HEK293 (cell line): Measurements from ENCODE around the gene AFG3L2.

Experiments
- GLIS2 ChIP-seq: fragments of 450-650 bp; formaldehyde crosslinking; IDR thresholded peaks from 2 replicates; pipeline ENCODE4 v1.5.1; 2016; ENCODE audit warnings: missing biosample characterization, missing genetic modification characterization
- KLF1 ChIP-seq: fragments of 450-650 bp; formaldehyde crosslinking; IDR thresholded peaks from 2 replicates; pipeline ENCODE4 v1.5.1; 2016; ENCODE audit warnings: missing biosample characterization, missing genetic modification characterization
- KLF16 ChIP-seq: fragments of 450-650 bp; formaldehyde crosslinking; IDR thresholded peaks from 2 replicates; pipeline ENCODE4 v1.5.1; 2017; ENCODE audit warnings: missing biosample characterization, missing genetic modification characterization
- KLF7 ChIP-seq: fragments of 450-650 bp; formaldehyde crosslinking; IDR thresholded peaks from 2 replicates; pipeline ENCODE4 v1.5.1; 2016; ENCODE audit warnings: missing biosample characterization, missing genetic modification characterization, borderline replicate concordance
- OVOL3 ChIP-seq: fragments of 450-650 bp; formaldehyde crosslinking; IDR thresholded peaks from 2 replicates; pipeline ENCODE4 v1.5.1; 2016; ENCODE audit warnings: missing biosample characterization, missing genetic modification characterization
- SP2 ChIP-seq: fragments of 450-650 bp; formaldehyde crosslinking; IDR thresholded peaks from 2 replicates; pipeline ENCODE4 v1.5.1; 2016; ENCODE audit warnings: missing biosample characterization, missing genetic modification characterization
- SP7 ChIP-seq: fragments of 450-650 bp; formaldehyde crosslinking; IDR thresholded peaks from 2 replicates; pipeline ENCODE4 v1.5.1; 2016; ENCODE audit warnings: missing biosample characterization, missing genetic modification characterization
- YY2 ChIP-seq: fragments of 450-650 bp; formaldehyde crosslinking; IDR thresholded peaks from 2 replicates; pipeline ENCODE4 v1.5.1; 2016; ENCODE audit warnings: missing biosample characterization, missing genetic modification characterization
- ZBTB17 ChIP-seq: fragments of 450-650 bp; formaldehyde crosslinking; IDR thresholded peaks from 2 replicates; pipeline ENCODE4 v1.5.1; 2016; ENCODE audit warnings: missing biosample characterization, missing genetic modification characterization
- ZBTB20 ChIP-seq: fragments of 450-650 bp; formaldehyde crosslinking; IDR thresholded peaks from 2 replicates; pipeline ENCODE4 v1.5.1; 2016; ENCODE audit warnings: missing biosample characterization, missing genetic modification characterization
- ZBTB7A ChIP-seq: fragments of 450-650 bp; formaldehyde crosslinking; IDR thresholded peaks from 2 replicates; pipeline ENCODE4 v1.5.1; 2016; ENCODE audit warnings: low read depth, missing biosample characterization, missing genetic modification characterization
- ZBTB8A ChIP-seq: fragments of 450-650 bp; formaldehyde crosslinking; IDR thresholded peaks from 2 replicates; pipeline ENCODE4 v1.5.1; 2016; ENCODE audit warnings: missing biosample characterization, missing genetic modification characterization
- ZEB2 ChIP-seq: fragments of 450-650 bp; formaldehyde crosslinking; IDR thresholded peaks from 2 replicates; pipeline ENCODE4 v1.5.1; 2016; ENCODE audit warnings: missing biosample characterization, missing genetic modification characterization
- ZIC2 ChIP-seq: fragments of 450-650 bp; formaldehyde crosslinking; IDR thresholded peaks from 2 replicates; pipeline ENCODE4 v1.5.1; 2016; ENCODE audit warnings: missing biosample characterization, missing genetic modification characterization
- ZNF146 ChIP-seq: fragments of 450-650 bp; formaldehyde crosslinking; IDR thresholded peaks from 2 replicates; pipeline ENCODE4 v1.5.1; 2016; ENCODE audit warnings: missing biosample characterization, missing genetic modification characterization
- ZNF19 ChIP-seq: fragments of 450-650 bp; formaldehyde crosslinking; IDR thresholded peaks from 2 replicates; pipeline ENCODE4; 2016; ENCODE audit warnings: missing biosample characterization, missing genetic modification characterization, low read depth
- ZNF214 ChIP-seq: fragments of 450-650 bp; formaldehyde crosslinking; IDR thresholded peaks from 2 replicates; pipeline ENCODE4 v1.5.1; 2017; ENCODE audit warnings: missing biosample characterization, mild to moderate bottlenecking, missing genetic modification characterization, borderline replicate concordance
- ZNF341 ChIP-seq: fragments of 450-650 bp; formaldehyde crosslinking; IDR thresholded peaks from 2 replicates; pipeline ENCODE4; 2016; ENCODE audit warnings: low read depth, missing biosample characterization, missing genetic modification characterization
- ZNF366 ChIP-seq: fragments of 450-650 bp; formaldehyde crosslinking; conservative IDR thresholded peaks from 2 replicates; pipeline ENCODE4 v1.5.1; 2016; ENCODE audit warnings: missing biosample characterization, missing genetic modification characterization
- ZNF530 ChIP-seq: fragments of 450-650 bp; formaldehyde crosslinking; IDR thresholded peaks from 2 replicates; pipeline ENCODE4 v1.5.1; 2016; ENCODE audit warnings: low read depth, missing biosample characterization, missing genetic modification characterization
- ZNF549 ChIP-seq: fragments of 450-650 bp; IDR thresholded peaks from 2 replicates; pipeline ENCODE4 v1.5.1; 2018; ENCODE audit warnings: missing biosample characterization, missing genetic modification characterization, mild to moderate bottlenecking, inconsistent platforms, moderate library complexity
- ZNF561 ChIP-seq: fragments of 450-650 bp; IDR thresholded peaks from 2 replicates; pipeline ENCODE4 v1.5.1; 2018; ENCODE audit warnings: missing biosample characterization, missing genetic modification characterization, borderline replicate concordance
- ZNF621 ChIP-seq: fragments of 450-650 bp; formaldehyde crosslinking; IDR thresholded peaks from 2 replicates; pipeline ENCODE4 v1.5.1; 2017; ENCODE audit warnings: missing biosample characterization, missing genetic modification characterization
- ZNF76 ChIP-seq: fragments of 450-650 bp; formaldehyde crosslinking; IDR thresholded peaks from 2 replicates; pipeline ENCODE4; 2016; ENCODE audit warnings: low read depth, missing biosample characterization, missing genetic modification characterization, borderline replicate concordance
- ZNF785 ChIP-seq: fragments of 450-650 bp; formaldehyde crosslinking; IDR thresholded peaks from 2 replicates; pipeline ENCODE4 v1.5.1; 2016; ENCODE audit warnings: missing biosample characterization, missing genetic modification characterization
- ZNF843 ChIP-seq: fragments of 450-650 bp; formaldehyde crosslinking; IDR thresholded peaks from 2 replicates; pipeline ENCODE4 v1.5.1; 2016; ENCODE audit warnings: missing biosample characterization, missing genetic modification characterization
- ZSCAN30 ChIP-seq: fragments of 450-650 bp; IDR thresholded peaks from 2 replicates; pipeline ENCODE4 v1.5.1; 2018; ENCODE audit warnings: missing biosample characterization, mild to moderate bottlenecking, missing genetic modification characterization, moderate library complexity
- TF ChIP-seq, protein P1 (sequence below): fragments of 450-650 bp; formaldehyde crosslinking; IDR thresholded peaks from 2 replicates; pipeline ENCODE4 v1.5.1; 2016; ENCODE audit warnings: missing biosample characterization, missing genetic modification characterization
- TF ChIP-seq, protein P2 (sequence below): fragments of 450-650 bp; formaldehyde crosslinking; IDR thresholded peaks from 2 replicates; pipeline ENCODE4 v1.5.1; 2016; ENCODE audit warnings: missing biosample characterization, missing genetic modification characterization
- TF ChIP-seq, protein P3 (sequence below): fragments of 450-650 bp; formaldehyde crosslinking; IDR thresholded peaks from 2 replicates; pipeline ENCODE4 v1.5.1; 2016; ENCODE audit warnings: missing biosample characterization, missing genetic modification characterization
- TF ChIP-seq, protein P4 (sequence below): fragments of 450-650 bp; formaldehyde crosslinking; conservative IDR thresholded peaks from 2 replicates; pipeline ENCODE4 v1.5.1; 2016; ENCODE audit warnings: low read depth, missing biosample characterization, missing genetic modification characterization

AFG3L2 gene

DNA sequence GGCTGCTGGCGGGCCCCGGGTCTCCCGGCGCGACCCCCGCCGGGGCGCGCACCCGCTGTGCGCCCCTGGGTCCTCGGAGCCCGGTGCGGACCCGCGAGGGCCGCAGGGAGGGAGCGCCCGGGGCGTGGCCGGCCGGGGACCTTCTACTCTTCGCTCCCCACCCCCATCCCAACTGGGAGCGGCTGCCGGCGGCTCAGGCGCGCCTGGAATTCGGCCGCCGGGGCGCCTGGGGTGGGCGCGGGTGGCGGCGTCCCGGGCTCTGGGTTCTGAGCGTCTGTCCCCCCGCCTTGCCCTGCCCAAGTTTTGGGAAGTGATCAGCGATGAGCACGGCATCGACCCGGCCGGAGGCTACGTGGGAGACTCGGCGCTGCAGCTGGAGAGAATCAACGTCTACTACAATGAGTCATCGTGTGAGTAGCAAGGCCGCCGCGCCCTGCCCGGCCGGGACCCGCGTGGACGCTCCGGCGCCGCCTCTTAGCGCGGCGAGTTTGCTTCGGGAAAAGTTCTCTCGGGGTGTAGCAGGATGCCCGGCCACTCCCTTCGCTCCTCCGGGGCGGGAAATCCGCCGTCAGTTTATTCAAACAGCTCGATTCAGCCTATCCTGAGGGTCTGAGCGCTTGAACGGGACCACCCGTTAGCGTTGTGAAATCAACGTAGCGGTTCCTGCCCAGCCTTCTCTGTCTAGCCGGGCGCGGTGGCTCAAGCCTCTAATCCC lies 68.5 kb downstream of the AFG3L2 start (continued):
- TF ChIP-seq, protein P1, sequence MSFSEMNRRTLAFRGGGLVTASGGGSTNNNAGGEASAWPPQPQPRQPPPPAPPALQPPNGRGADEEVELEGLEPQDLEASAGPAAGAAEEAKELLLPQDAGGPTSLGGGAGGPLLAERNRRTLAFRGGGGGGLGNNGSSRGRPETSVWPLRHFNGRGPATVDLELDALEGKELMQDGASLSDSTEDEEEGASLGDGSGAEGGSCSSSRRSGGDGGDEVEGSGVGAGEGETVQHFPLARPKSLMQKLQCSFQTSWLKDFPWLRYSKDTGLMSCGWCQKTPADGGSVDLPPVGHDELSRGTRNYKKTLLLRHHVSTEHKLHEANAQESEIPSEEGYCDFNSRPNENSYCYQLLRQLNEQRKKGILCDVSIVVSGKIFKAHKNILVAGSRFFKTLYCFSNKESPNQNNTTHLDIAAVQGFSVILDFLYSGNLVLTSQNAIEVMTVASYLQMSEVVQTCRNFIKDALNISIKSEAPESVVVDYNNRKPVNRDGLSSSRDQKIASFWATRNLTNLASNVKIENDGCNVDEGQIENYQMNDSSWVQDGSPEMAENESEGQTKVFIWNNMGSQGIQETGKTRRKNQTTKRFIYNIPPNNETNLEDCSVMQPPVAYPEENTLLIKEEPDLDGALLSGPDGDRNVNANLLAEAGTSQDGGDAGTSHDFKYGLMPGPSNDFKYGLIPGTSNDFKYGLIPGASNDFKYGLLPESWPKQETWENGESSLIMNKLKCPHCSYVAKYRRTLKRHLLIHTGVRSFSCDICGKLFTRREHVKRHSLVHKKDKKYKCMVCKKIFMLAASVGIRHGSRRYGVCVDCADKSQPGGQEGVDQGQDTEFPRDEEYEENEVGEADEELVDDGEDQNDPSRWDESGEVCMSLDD (tag by site-specific recombination) = no peak
- TF ChIP-seq, protein P2, sequence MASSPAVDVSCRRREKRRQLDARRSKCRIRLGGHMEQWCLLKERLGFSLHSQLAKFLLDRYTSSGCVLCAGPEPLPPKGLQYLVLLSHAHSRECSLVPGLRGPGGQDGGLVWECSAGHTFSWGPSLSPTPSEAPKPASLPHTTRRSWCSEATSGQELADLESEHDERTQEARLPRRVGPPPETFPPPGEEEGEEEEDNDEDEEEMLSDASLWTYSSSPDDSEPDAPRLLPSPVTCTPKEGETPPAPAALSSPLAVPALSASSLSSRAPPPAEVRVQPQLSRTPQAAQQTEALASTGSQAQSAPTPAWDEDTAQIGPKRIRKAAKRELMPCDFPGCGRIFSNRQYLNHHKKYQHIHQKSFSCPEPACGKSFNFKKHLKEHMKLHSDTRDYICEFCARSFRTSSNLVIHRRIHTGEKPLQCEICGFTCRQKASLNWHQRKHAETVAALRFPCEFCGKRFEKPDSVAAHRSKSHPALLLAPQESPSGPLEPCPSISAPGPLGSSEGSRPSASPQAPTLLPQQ (tag by site-specific recombination) = peak; percentile 51; the same call in 1 of the 2 replicates
- TF ChIP-seq OVOL3 = no peak
- peak; percentile 38; the same call in 1 of the 2 replicates for TF ChIP-seq SP7
- TF ChIP-seq, protein P3, sequence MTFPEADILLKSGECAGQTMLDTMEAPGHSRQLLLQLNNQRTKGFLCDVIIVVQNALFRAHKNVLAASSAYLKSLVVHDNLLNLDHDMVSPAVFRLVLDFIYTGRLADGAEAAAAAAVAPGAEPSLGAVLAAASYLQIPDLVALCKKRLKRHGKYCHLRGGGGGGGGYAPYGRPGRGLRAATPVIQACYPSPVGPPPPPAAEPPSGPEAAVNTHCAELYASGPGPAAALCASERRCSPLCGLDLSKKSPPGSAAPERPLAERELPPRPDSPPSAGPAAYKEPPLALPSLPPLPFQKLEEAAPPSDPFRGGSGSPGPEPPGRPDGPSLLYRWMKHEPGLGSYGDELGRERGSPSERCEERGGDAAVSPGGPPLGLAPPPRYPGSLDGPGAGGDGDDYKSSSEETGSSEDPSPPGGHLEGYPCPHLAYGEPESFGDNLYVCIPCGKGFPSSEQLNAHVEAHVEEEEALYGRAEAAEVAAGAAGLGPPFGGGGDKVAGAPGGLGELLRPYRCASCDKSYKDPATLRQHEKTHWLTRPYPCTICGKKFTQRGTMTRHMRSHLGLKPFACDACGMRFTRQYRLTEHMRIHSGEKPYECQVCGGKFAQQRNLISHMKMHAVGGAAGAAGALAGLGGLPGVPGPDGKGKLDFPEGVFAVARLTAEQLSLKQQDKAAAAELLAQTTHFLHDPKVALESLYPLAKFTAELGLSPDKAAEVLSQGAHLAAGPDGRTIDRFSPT (tag by site-specific recombination) = 0 out of 2 replicates have a peak, but pooled peaks have one; percentile 9
- TF ChIP-seq KLF7 (tag by site-specific recombination) = peak; percentile 46; the same call in 1 of the 2 replicates
- TF ChIP-seq ZNF843 (tag by site-specific recombination) = 0 out of 2 replicates have a peak, but pooled peaks have one; percentile 32
- no peak for TF ChIP-seq ZNF146 (tag by site-specific recombination)
- TF ChIP-seq KLF16 (tag by site-specific recombination) = peak; percentile 50; the same call in 1 of the 2 replicates
- TF ChIP-seq KLF1 (tag by site-specific recombination) = peak; percentile 68
- 0 out of 2 replicates have a peak, but pooled peaks have one; percentile 23 for TF ChIP-seq ZNF785 (tag by site-specific recombination)
- no peak for TF ChIP-seq ZNF561 (tag by site-specific recombination)
- peak; percentile 61 for TF ChIP-seq SP2
- TF ChIP-seq ZNF366 (tag by site-specific recombination) = no peak
- peak; percentile 23; the same call in 1 of the 2 replicates for TF ChIP-seq ZNF341 (tag by site-specific recombination)
- peak; percentile 41; the same call in 1 of the 2 replicates for TF ChIP-seq ZNF76 (tag by site-specific recombination)
- no peak for TF ChIP-seq ZBTB7A (tag by site-specific recombination)
- peak; percentile 16; the same call in 1 of the 2 replicates for TF ChIP-seq ZBTB8A (tag by site-specific recombination)
- TF ChIP-seq, protein P4, sequence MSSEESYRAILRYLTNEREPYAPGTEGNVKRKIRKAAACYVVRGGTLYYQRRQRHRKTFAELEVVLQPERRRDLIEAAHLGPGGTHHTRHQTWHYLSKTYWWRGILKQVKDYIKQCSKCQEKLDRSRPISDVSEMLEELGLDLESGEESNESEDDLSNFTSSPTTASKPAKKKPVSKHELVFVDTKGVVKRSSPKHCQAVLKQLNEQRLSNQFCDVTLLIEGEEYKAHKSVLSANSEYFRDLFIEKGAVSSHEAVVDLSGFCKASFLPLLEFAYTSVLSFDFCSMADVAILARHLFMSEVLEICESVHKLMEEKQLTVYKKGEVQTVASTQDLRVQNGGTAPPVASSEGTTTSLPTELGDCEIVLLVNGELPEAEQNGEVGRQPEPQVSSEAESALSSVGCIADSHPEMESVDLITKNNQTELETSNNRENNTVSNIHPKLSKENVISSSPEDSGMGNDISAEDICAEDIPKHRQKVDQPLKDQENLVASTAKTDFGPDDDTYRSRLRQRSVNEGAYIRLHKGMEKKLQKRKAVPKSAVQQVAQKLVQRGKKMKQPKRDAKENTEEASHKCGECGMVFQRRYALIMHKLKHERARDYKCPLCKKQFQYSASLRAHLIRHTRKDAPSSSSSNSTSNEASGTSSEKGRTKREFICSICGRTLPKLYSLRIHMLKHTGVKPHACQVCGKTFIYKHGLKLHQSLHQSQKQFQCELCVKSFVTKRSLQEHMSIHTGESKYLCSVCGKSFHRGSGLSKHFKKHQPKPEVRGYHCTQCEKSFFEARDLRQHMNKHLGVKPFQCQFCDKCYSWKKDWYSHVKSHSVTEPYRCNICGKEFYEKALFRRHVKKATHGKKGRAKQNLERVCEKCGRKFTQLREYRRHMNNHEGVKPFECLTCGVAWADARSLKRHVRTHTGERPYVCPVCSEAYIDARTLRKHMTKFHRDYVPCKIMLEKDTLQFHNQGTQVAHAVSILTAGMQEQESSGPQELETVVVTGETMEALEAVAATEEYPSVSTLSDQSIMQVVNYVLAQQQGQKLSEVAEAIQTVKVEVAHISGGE = no peak
- no peak for TF ChIP-seq ZNF19 (tag by site-specific recombination)
- TF ChIP-seq YY2 (tag by site-specific recombination) = no peak
- TF ChIP-seq ZSCAN30 (tag by site-specific recombination) = no peak
- no peak for TF ChIP-seq ZNF530 (tag by site-specific recombination)
- no peak for TF ChIP-seq ZNF549
- no peak for TF ChIP-seq ZNF621
- TF ChIP-seq ZBTB20 = peak; percentile 37; the same call in 1 of the 2 replicates
- TF ChIP-seq ZEB2 (tag by site-specific recombination) = peak; percentile 52; the same call in 1 of the 2 replicates
- peak; percentile 65 for TF ChIP-seq GLIS2 (tag by site-specific recombination)
- peak; percentile 42; the same call in 1 of the 2 replicates for TF ChIP-seq ZBTB17 (tag by site-specific recombination)
- TF ChIP-seq ZNF214 (tag by site-specific recombination) = no peak
- TF ChIP-seq ZIC2 (tag by site-specific recombination) = peak; percentile 30; the same call in 1 of the 2 replicates
